A673 (cell line): ENCODE data around the gene GRID1. TPM values are rescaled to one million over a fixed set of nuclear protein-coding genes. Genes with fewer than 3 reads are reported as not detected.

Experiments
- BruUV-seq: library from RNA; stranded (reverse); fragments of 400-500 nt; replicated peaks from 2 replicates; lab custom pipeline; 2021; lab: Mats Ljungman, UMichigan
- CTCF ChIA-PET: fragments of 300-600 bp; sonication (Branson Sonifier 250); formaldehyde crosslinking; loops from one replicate; lab custom pipeline; 2022; ENCODE audit warnings: antibody characterized with exemption; lab: Charles Lee
- POLR2A ChIA-PET: fragments of 300-600 bp; sonication (Branson Sonifier 250); formaldehyde crosslinking; loops from one replicate; lab custom pipeline; 2022; ENCODE audit warnings: antibody characterized with exemption; ENCODE audit not compliant: low non-redundant PET; lab: Charles Lee
- DNase-seq: peaks from one replicate; pipeline ENCODE4 v3.0.0-alpha.2; 2015; ENCODE audit warnings: low spot score
- H3K27ac ChIP-seq: fragments of 200-600 bp; sonication (generic); 2 replicates; pipeline ENCODE4 v1.5.1; 2016; ENCODE audit warnings: mixed run types, low read depth, mild to moderate bottlenecking, mixed read lengths, antibody characterized with exemption, low read length; ENCODE audit not compliant: poor library complexity, severe bottlenecking
- H3K27me3 ChIP-seq: fragments of 200-600 bp; sonication (generic); replicated peaks from 2 replicates; pipeline ENCODE4 v1.6.1; 2017; ENCODE audit warnings: mixed run types, low read depth, mild to moderate bottlenecking, mixed read lengths, antibody characterized with exemption, low read length; ENCODE audit not compliant: insufficient read depth, poor library complexity
- H3K36me3 ChIP-seq: fragments of 200-600 bp; sonication (generic); 2 replicates; pipeline ENCODE4 v1.6.1; 2016; ENCODE audit warnings: mixed run types, mild to moderate bottlenecking, mixed read lengths, antibody characterized with exemption, low read length; ENCODE audit not compliant: insufficient read depth, poor library complexity, severe bottlenecking
- H3K4me1 ChIP-seq: fragments of 200-600 bp; sonication (generic); 2 replicates; pipeline ENCODE4 v1.6.1; 2017; ENCODE audit warnings: mixed run types, mild to moderate bottlenecking, mixed read lengths, antibody characterized with exemption, low read length; ENCODE audit not compliant: insufficient read depth, poor library complexity, severe bottlenecking
- H3K4me3 ChIP-seq: fragments of 200-600 bp; sonication (generic); 2 replicates; pipeline ENCODE4 v1.5.1; 2016; ENCODE audit warnings: low read depth, mixed run types, mild to moderate bottlenecking, mixed read lengths, low read length; ENCODE audit not compliant: poor library complexity, severe bottlenecking
- H3K9me3 ChIP-seq: fragments of 200-600 bp; sonication (generic); 2 replicates; pipeline ENCODE4 v1.6.1; 2016; ENCODE audit warnings: mixed run types, low read depth, mild to moderate bottlenecking, mixed read lengths, antibody characterized with exemption, low read length; ENCODE audit not compliant: poor library complexity, severe bottlenecking
- EZH2 ChIP-seq: fragments of 200-600 bp; sonication (generic); IDR thresholded peaks from 2 replicates; pipeline ENCODE4 v1.6.1; 2017; ENCODE audit warnings: borderline replicate concordance, low read depth, mild to moderate bottlenecking, mixed read lengths, antibody characterized with exemption, low read length; ENCODE audit not compliant: poor library complexity, severe bottlenecking
- intact Hi-C: fragments of 100-400 bp; cut with micrococcal nuclease; formaldehyde crosslinking; loops from one replicate; pipeline ENCODE4 v1.10.0; 2022; ENCODE audit not compliant: unreplicated experiment
- total RNA-seq: library from RNA; stranded (reverse); gene quantifications from 2 replicates; pipeline ENCODE4 v1.2.3, GENCODE V29; 2021
- TF ChIP-seq, protein P1 (sequence below): fragments of 300-800, 200-600 bp; sonication (generic); conservative IDR thresholded peaks from 2 replicates; pipeline ENCODE4 v1.5.1; 2017; ENCODE audit warnings: low read depth, mild to moderate bottlenecking, antibody characterized with exemption, low read length, moderate library complexity, mixed read lengths

The GRID1 gene
- total RNA-seq, 1 experiment from 2014 or later: not detected

DNA sequence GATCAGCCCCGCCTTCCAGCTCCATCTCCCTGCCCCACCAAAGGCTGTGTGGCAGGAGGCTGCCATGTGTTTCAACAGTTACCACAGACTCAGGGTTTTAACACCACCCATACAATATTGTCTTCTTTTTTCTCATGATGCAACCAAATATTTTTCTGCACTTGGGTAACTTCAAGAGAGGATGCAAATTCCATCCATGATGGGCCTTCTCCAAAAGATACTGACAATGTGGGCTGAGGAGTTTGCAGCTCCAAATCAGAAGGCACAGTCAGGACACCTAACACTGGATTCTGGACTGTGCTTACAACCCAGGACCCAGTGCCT is 347.9 kb downstream of the GRID1 start:
- no peaks in the 10 kb centered on the region for H3K9me3 ChIP-seq
- H3K4me3 ChIP-seq: no peak overlapping the region
- BruUV-seq: no TSS peak
- ChIA-PET POLR2A (no interaction called here), CTCF (no interaction called here)
- H3K27me3 ChIP-seq: peaks cover 10% of the 10 kb centered on the region
- no peak for DNase-seq
- TF ChIP-seq, protein P1, sequence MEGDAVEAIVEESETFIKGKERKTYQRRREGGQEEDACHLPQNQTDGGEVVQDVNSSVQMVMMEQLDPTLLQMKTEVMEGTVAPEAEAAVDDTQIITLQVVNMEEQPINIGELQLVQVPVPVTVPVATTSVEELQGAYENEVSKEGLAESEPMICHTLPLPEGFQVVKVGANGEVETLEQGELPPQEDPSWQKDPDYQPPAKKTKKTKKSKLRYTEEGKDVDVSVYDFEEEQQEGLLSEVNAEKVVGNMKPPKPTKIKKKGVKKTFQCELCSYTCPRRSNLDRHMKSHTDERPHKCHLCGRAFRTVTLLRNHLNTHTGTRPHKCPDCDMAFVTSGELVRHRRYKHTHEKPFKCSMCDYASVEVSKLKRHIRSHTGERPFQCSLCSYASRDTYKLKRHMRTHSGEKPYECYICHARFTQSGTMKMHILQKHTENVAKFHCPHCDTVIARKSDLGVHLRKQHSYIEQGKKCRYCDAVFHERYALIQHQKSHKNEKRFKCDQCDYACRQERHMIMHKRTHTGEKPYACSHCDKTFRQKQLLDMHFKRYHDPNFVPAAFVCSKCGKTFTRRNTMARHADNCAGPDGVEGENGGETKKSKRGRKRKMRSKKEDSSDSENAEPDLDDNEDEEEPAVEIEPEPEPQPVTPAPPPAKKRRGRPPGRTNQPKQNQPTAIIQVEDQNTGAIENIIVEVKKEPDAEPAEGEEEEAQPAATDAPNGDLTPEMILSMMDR: no peak
- TF ChIP-seq EZH2: no peak
- intact Hi-C loops: no loop called here
- H3K36me3 ChIP-seq: no peaks in the 10 kb centered on the region
- H3K4me1 ChIP-seq: no peaks in the 10 kb centered on the region
- no peak overlapping the region for H3K27ac ChIP-seq

DNA sequence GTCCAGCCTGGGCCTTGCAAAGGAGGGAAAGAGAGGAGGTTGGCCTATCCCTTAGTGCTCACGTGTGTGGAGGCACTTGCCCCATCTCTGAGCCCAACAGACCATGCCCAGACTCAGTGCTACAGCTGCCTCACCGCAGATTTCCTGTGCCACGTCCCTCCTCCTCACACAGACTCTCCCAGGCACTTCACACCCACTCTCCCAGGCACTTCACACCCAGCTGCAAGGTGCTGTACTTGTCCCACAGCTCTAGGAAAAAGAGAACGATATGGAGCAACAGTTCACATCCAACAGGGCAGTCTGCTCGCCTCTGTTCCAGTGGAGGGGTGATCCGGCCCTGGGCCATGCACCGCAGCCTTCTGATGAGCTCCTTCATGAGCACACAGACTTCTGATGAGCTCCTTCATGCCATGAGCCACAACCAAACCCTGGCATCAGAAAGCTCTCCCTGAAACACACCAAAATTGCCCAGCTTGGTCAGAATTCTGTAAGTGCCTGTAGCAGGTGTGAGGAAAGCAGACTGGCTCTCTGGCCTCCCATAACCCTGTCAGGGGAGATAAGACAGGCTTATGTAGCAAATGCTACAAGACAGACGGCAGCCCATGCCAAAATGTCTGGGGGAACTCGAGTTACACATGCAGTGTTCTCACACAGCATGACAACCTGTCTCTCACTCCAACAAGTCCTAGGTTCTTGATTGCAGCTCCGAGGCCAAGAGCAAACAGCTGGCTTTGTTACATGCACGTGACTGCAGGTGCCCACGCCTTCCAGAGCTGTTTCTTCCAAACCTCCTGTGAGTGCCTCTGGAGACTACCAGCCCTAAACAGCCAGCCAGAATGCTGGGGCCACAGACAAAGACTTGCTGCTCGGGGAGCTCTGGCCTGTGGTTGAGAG is 348.5 kb downstream of the GRID1 start:
- peaks cover 10% of the 10 kb centered on the region for H3K27me3 ChIP-seq
- no TSS peak for BruUV-seq
- ChIA-PET CTCF (no interaction called here), POLR2A (no interaction called here)
- intact Hi-C loops: no loop called here
- no peak overlapping the region for H3K27ac ChIP-seq
- H3K4me1 ChIP-seq: no peaks in the 10 kb centered on the region
- no peaks in the 10 kb centered on the region for H3K9me3 ChIP-seq
- no peak for DNase-seq
- no peaks in the 10 kb centered on the region for H3K36me3 ChIP-seq
- H3K4me3 ChIP-seq: no peak overlapping the region
- no peak for TF ChIP-seq EZH2
- TF ChIP-seq, protein P1: no peak

DNA sequence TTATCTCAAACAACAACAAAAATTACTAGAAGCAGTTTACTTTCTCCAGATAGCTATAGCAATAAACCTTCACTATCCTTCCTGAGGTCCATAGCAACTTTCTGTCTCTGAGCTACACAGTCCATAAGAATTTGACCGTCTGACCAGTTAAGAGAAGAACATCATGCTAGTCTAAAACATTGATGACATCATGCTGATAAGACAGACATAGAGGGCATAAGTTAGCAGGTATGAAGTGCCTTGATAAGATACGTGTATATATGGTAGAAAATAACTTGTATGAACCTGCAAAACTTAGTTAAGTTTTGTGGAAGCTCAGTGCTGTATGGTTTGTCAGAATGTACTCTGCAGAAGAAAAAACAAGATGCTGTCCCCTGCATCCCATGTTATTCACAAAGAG is 353.0 kb downstream of the GRID1 start:
- no peaks in the 10 kb centered on the region for H3K9me3 ChIP-seq
- ChIA-PET CTCF (no interaction called here), POLR2A (no interaction called here)
- H3K27ac ChIP-seq: no peak overlapping the region
- intact Hi-C loops: no loop called here
- H3K4me1 ChIP-seq: no peaks in the 10 kb centered on the region
- no peak for DNase-seq
- H3K27me3 ChIP-seq: peaks cover 13% of the 10 kb centered on the region
- TF ChIP-seq, protein P1: no peak
- TF ChIP-seq EZH2: no peak
- no peak overlapping the region for H3K4me3 ChIP-seq
- H3K36me3 ChIP-seq: no peaks in the 10 kb centered on the region
- BruUV-seq: no TSS peak
